Measurements from ENCODE around the gene FBXL15. TPM values are rescaled to one million over a fixed set of nuclear protein-coding genes. Genes with fewer than 3 reads are reported as not detected.

Gene FBXL15
- total RNA-seq, 1 donor from 2014 or later = 16.5 TPM

GRCh38 chr10:102405632-102406031 lies 15.0 kb upstream of the FBXL15 start:
- peaks cover 11% of the 10 kb centered on the region for H3K27me3 ChIP-seq
- no peaks in the 10 kb centered on the region for H3K9me3 ChIP-seq
- intact Hi-C loops (cut with DNase I) = no loop called here
- no peak for TF ChIP-seq CTCF (IDR thresholded peaks at IDR 0.05)
- no peak overlapping the region for H3K4me3 ChIP-seq
- peaks cover 13 to 26% of the 10 kb centered on the region in 2 donors for H3K36me3 ChIP-seq
- H3K4me1 ChIP-seq = peaks cover 3 to 7% of the 10 kb centered on the region in 2 donors
- no peak overlapping the region for H3K27ac ChIP-seq
- DNase-seq (ENCODE audit: low spot score in 2 of 2) = no peak

- peaks cover 3 to 7% of the 10 kb centered on the region in 2 donors for H3K4me1 ChIP-seq
Observed at GRCh38 chr10:102406815-102407214, 13.8 kb upstream of the FBXL15 start.

GRCh38 chr10:102407425-102408130 lies 13.1 kb upstream of the FBXL15 start:
- no peak overlapping the region for H3K4me3 ChIP-seq
- intact Hi-C loops (cut with DNase I) = no loop called here
- DNase-seq (ENCODE audit: low spot score in 2 of 2) = no peak

More at GRCh38 chr10:102406815-102407214, 13.8 kb upstream of the FBXL15 start:
- no peak for DNase-seq (ENCODE audit: low spot score in 2 of 2)
- no peak overlapping the region for H3K27ac ChIP-seq
- peaks cover 2 to 14% of the 10 kb centered on the region in 2 donors for H3K36me3 ChIP-seq
- no peak for TF ChIP-seq CTCF (IDR thresholded peaks at IDR 0.05)
- peaks cover 12% of the 10 kb centered on the region for H3K27me3 ChIP-seq
- H3K4me3 ChIP-seq = no peak overlapping the region
- H3K9me3 ChIP-seq = no peaks in the 10 kb centered on the region
- intact Hi-C loops (cut with DNase I) = no loop called here

GRCh38 chr10:102408131-102408727 lies 12.4 kb upstream of the FBXL15 start:
- Histone ChIP-seq H3K4me1 (peaks cover 3 to 7% of the 10 kb centered on the region in 2 donors), H3K9me3 (no peaks in the 10 kb centered on the region), H3K36me3 (peaks cover 0 to under 1% of the 10 kb centered on the region in 2 donors), H3K27me3 (peaks cover 12% of the 10 kb centered on the region), H3K27ac (no peak overlapping the region), H3K4me3 (peak overlapping the region; percentile 25 to 63)
- intact Hi-C loops (cut with DNase I) = no loop called here
- DNase-seq (ENCODE audit: low spot score in 2 of 2) = no peak
- no peak for TF ChIP-seq CTCF (IDR thresholded peaks at IDR 0.05)

More at GRCh38 chr10:102407425-102408130, 13.1 kb upstream of the FBXL15 start:
- H3K36me3 ChIP-seq = peaks cover 0 to 7% of the 10 kb centered on the region in 2 donors
- peaks cover 12% of the 10 kb centered on the region for H3K27me3 ChIP-seq
- TF ChIP-seq CTCF (IDR thresholded peaks at IDR 0.05) = no peak
- no peak overlapping the region for H3K27ac ChIP-seq
- no peaks in the 10 kb centered on the region for H3K9me3 ChIP-seq
- peaks cover 3 to 7% of the 10 kb centered on the region in 2 donors for H3K4me1 ChIP-seq

- no peak for TF ChIP-seq CTCF (IDR thresholded peaks at IDR 0.05)
- H3K27me3 ChIP-seq = peaks cover 16% of the 10 kb centered on the region
- intact Hi-C loops (cut with DNase I) = no loop called here
- H3K27ac ChIP-seq = no peak overlapping the region
- H3K36me3 ChIP-seq = no peaks in the 10 kb centered on the region
- no peak for DNase-seq (ENCODE audit: low spot score in 2 of 2)
- H3K4me1 ChIP-seq = peaks cover 3 to 7% of the 10 kb centered on the region in 2 donors
- no peaks in the 10 kb centered on the region for H3K9me3 ChIP-seq
- H3K4me3 ChIP-seq = peak overlapping the region; percentile 25 to 63
Observed at GRCh38 chr10:102408728-102409603, 11.7 kb upstream of the FBXL15 start.

Data from ascending aorta (tissue), 2 donors.